Glutamatergic neuron (in vitro differentiated cells): ENCODE measurements around the gene CLSTN2. TPM values are rescaled to one million over a fixed set of nuclear protein-coding genes. Genes with fewer than 3 reads are reported as not detected.

Source experiments
- DNase-seq: peaks from one replicate; pipeline ENCODE4 v3.0.0; 2022
- H3K27ac Mint-ChIP-seq: one replicate; pipeline ENCODE4 v1.8.0; 2020; ENCODE audit warnings: mild to moderate bottlenecking, mixed read lengths, inconsistent platforms; ENCODE audit not compliant: unreplicated experiment
- H3K27me3 Mint-ChIP-seq: one replicate; pipeline ENCODE4 v1.8.0; 2020; ENCODE audit warnings: mild to moderate bottlenecking, moderate library complexity, mixed read lengths, inconsistent platforms; ENCODE audit not compliant: unreplicated experiment
- H3K36me3 Mint-ChIP-seq: one replicate; pipeline ENCODE4 v1.8.0; 2020; ENCODE audit warnings: mild to moderate bottlenecking, mixed read lengths, inconsistent platforms; ENCODE audit not compliant: unreplicated experiment
- H3K4me1 Mint-ChIP-seq: one replicate; pipeline ENCODE4 v1.8.0; 2020; ENCODE audit warnings: mild to moderate bottlenecking, low read depth, mixed read lengths, inconsistent platforms; ENCODE audit not compliant: unreplicated experiment
- H3K4me3 Mint-ChIP-seq: one replicate; pipeline ENCODE4 v1.8.0; 2020; ENCODE audit warnings: mild to moderate bottlenecking, mixed read lengths, inconsistent platforms; ENCODE audit not compliant: unreplicated experiment
- H3K9me3 Mint-ChIP-seq: one replicate; pipeline ENCODE4 v1.8.0; 2020; ENCODE audit warnings: mild to moderate bottlenecking, moderate library complexity, mixed read lengths, inconsistent platforms; ENCODE audit not compliant: unreplicated experiment
- CTCF ChIP-seq: fragments of 200-600 bp; sonication (generic); IDR thresholded peaks from one replicate; pipeline ENCODE4 v1.5.0; 2021; ENCODE audit not compliant: partially characterized antibody, unreplicated experiment
- total RNA-seq: library from RNA; stranded (reverse); fragmentation: NEBNext Ultra II Directional; extraction: Animal tissue kit (Norgen Biotek cat#: 25700); gene quantifications from one replicate; pipeline ENCODE4 v1.2.1, GENCODE V29; 2021; ENCODE audit not compliant: unreplicated experiment

Gene CLSTN2
- total RNA-seq, 1 donor from 2014 or later = 3.1 TPM

GRCh38 chr3:140545197-140545596 lies 610.2 kb downstream of the CLSTN2 start:
- no peak overlapping the region for H3K27ac Mint-ChIP-seq
- no peak for DNase-seq
- H3K36me3 Mint-ChIP-seq = no peaks in the 10 kb centered on the region
- no peak for TF ChIP-seq CTCF
- no peaks in the 10 kb centered on the region for H3K9me3 Mint-ChIP-seq
- no peaks in the 10 kb centered on the region for H3K4me1 Mint-ChIP-seq
- no peak overlapping the region for H3K4me3 Mint-ChIP-seq
- no peaks in the 10 kb centered on the region for H3K27me3 Mint-ChIP-seq

GRCh38 chr3:140545756-140546155 lies 610.8 kb downstream of the CLSTN2 start:
- DNase-seq = no peak
- no peak for TF ChIP-seq CTCF
- Mint-ChIP-seq H3K4me3 (no peak overlapping the region), H3K27me3 (no peaks in the 10 kb centered on the region), H3K36me3 (no peaks in the 10 kb centered on the region), H3K9me3 (no peaks in the 10 kb centered on the region), H3K4me1 (no peaks in the 10 kb centered on the region), H3K27ac (no peak overlapping the region)

- no peaks in the 10 kb centered on the region for H3K4me1 Mint-ChIP-seq
- H3K4me3 Mint-ChIP-seq = no peak overlapping the region
- no peaks in the 10 kb centered on the region for H3K9me3 Mint-ChIP-seq
- no peak for TF ChIP-seq CTCF
- no peaks in the 10 kb centered on the region for H3K36me3 Mint-ChIP-seq
- no peak for DNase-seq
- H3K27me3 Mint-ChIP-seq = no peaks in the 10 kb centered on the region
- H3K27ac Mint-ChIP-seq = no peak overlapping the region
Observed at GRCh38 chr3:140546649-140547048, 611.7 kb downstream of the CLSTN2 start.

- peaks cover 2% of the 10 kb centered on the region for H3K4me1 Mint-ChIP-seq
- H3K27ac Mint-ChIP-seq = no peak overlapping the region
- no peaks in the 10 kb centered on the region for H3K36me3 Mint-ChIP-seq
- no peak for TF ChIP-seq CTCF
- no peaks in the 10 kb centered on the region for H3K27me3 Mint-ChIP-seq
- DNase-seq = no peak
- no peaks in the 10 kb centered on the region for H3K9me3 Mint-ChIP-seq
- no peak overlapping the region for H3K4me3 Mint-ChIP-seq
Observed at GRCh38 chr3:140552403-140552802, 617.4 kb downstream of the CLSTN2 start.

GRCh38 chr3:140552898-140553297 lies 617.9 kb downstream of the CLSTN2 start:
- Mint-ChIP-seq H3K9me3 (no peaks in the 10 kb centered on the region), H3K27ac (no peak overlapping the region), H3K4me1 (peaks cover 2% of the 10 kb centered on the region), H3K4me3 (no peak overlapping the region), H3K36me3 (no peaks in the 10 kb centered on the region), H3K27me3 (no peaks in the 10 kb centered on the region)
- no peak for DNase-seq
- TF ChIP-seq CTCF = no peak
